Neural cell (in vitro differentiated cells): ENCODE results near the gene FOXO6.

Experiments
- CTCF ChIP-seq: fragments of 450-650 bp; IDR thresholded peaks from 2 replicates; pipeline ENCODE4 v1.5.1; 2014; ENCODE audit warnings: antibody characterized with exemption, mild to moderate bottlenecking, moderate library complexity; ENCODE audit not compliant: poor library complexity, severe bottlenecking
- EP300 ChIP-seq: fragments of 450-650 bp; conservative IDR thresholded peaks from 2 replicates; pipeline ENCODE4 v1.6.1; 2014; ENCODE audit warnings: antibody characterized with exemption, mild to moderate bottlenecking, moderate library complexity; ENCODE audit not compliant: poor library complexity, severe bottlenecking
- EZH2 ChIP-seq: fragments of 200-600, 300-800 bp; shearing (Covaris generic), sonication (generic); IDR thresholded peaks from 2 replicates; pipeline ENCODE4 v1.6.1; 2014; ENCODE audit warnings: antibody characterized with exemption, low read length, borderline replicate concordance, mild to moderate bottlenecking; ENCODE audit not compliant: insufficient read depth, poor library complexity, severe bottlenecking
- POLR2AphosphoS5 ChIP-seq: IDR thresholded peaks from 2 replicates; pipeline ENCODE4 v1.6.1; 2012
- RAD21 ChIP-seq: fragments of 450-650 bp; conservative IDR thresholded peaks from 2 replicates; pipeline ENCODE4 v1.6.1; 2014; ENCODE audit warnings: antibody characterized with exemption, mild to moderate bottlenecking, moderate library complexity
- REST ChIP-seq: IDR thresholded peaks from 2 replicates; pipeline ENCODE4 v1.6.1; 2012; ENCODE audit warnings: borderline replicate concordance
- SMC3 ChIP-seq: fragments of 450-650 bp; conservative IDR thresholded peaks from 2 replicates; pipeline ENCODE4 v1.6.1; 2014; ENCODE audit warnings: antibody characterized with exemption, mild to moderate bottlenecking, moderate library complexity; ENCODE audit not compliant: poor library complexity
- TAF1 ChIP-seq: IDR thresholded peaks from 2 replicates; pipeline ENCODE4 v1.6.1; 2012; ENCODE audit warnings: low read depth

- TF ChIP-seq CTCF (no peak), REST (no peak), POLR2AphosphoS5 (no peak), EZH2 (no peak), SMC3 (no peak), EP300 (no peak), TAF1 (no peak), RAD21 (no peak)
Measured at GRCh38 chr1:41317361-41317760, 43.9 kb upstream of the FOXO6 start.
